SK-N-SH (cell line): ENCODE results near the gene E4F1. TPM values are rescaled to one million over a fixed set of nuclear protein-coding genes. Genes with fewer than 3 reads are reported as not detected.

Experiments
- CTCF ChIA-PET: fragments of 300-600, 350-600 bp; formaldehyde crosslinking; extraction: SDS; loops from one replicate; lab custom pipeline; 2021; lab: Yijun Ruan, JAX
- POLR2A ChIA-PET: fragments of 350-600 bp; sonication (Branson Sonifier 250); formaldehyde crosslinking; extraction: SDS; loops from one replicate; lab custom pipeline; 2020; ENCODE audit warnings: antibody characterized with exemption, inconsistent platforms; lab: Yijun Ruan, JAX
- DNase-seq: peaks from one replicate; pipeline ENCODE4 v3.0.0; 2012
- H2AFZ ChIP-seq: fragments of 200-600 bp; sonication (generic); 2 replicates; pipeline ENCODE4 v1.8.1; 2016; ENCODE audit warnings: antibody characterized with exemption, mild to moderate bottlenecking, low read depth
- H3F3A ChIP-seq: fragments of 200-600 bp; sonication (generic); replicated peaks from 2 replicates; pipeline ENCODE3; 2016; ENCODE audit warnings: antibody characterized with exemption, mild to moderate bottlenecking; ENCODE audit not compliant: insufficient read depth
- H3K27ac ChIP-seq, 2 experiments: fragments of 200-500 bp in 1 of 2; fragments of 200-600 bp in 1 of 2; sonication (Bioruptor generic) in 1 of 2; sonication (generic), shearing (Covaris generic) in 1 of 2; 2 replicates each; pipeline versions ENCODE4 v1.5.1 to v1.6.1; 2014 to 2016; ENCODE audit warnings: low read depth in 2 of 2, inconsistent platforms in 1 of 2, low read length in 1 of 2, mild to moderate bottlenecking in 1 of 2, mixed read lengths in 1 of 2
- H3K27me3 ChIP-seq: fragments of 200-600 bp; sonication (generic), shearing (Covaris generic); 2 replicates; pipeline ENCODE4 v1.6.1; 2016; ENCODE audit warnings: mixed run types; ENCODE audit not compliant: insufficient read depth
- H3K36me3 ChIP-seq, 2 experiments: fragments of 200-500 bp in 1 of 2; fragments of 200-600 bp in 1 of 2; sonication (Bioruptor generic) in 1 of 2; sonication (generic) in 1 of 2; replicated peaks in 1 of 2; 2 replicates each; pipeline versions ENCODE3 to v1.5.1; 2014 to 2016; ENCODE audit warnings: low read length in 1 of 2, mild to moderate bottlenecking in 1 of 2; ENCODE audit not compliant: insufficient read depth in 2 of 2, control insufficient read depth in 1 of 2
- H3K4me1 ChIP-seq, 2 experiments: fragments of 200-500 bp in 1 of 2; fragments of 200-600 bp in 1 of 2; sonication (Bioruptor generic) in 1 of 2; sonication (generic), shearing (Covaris generic) in 1 of 2; 2 replicates each; pipeline versions ENCODE4 v1.5.1 to v1.6.1; 2014 to 2016; ENCODE audit warnings: low read depth in 1 of 2, low read length in 1 of 2, mixed run types in 1 of 2; ENCODE audit not compliant: insufficient read depth in 2 of 2, control insufficient read depth in 1 of 2
- H3K4me2 ChIP-seq: fragments of 200-600 bp; sonication (generic), shearing (Covaris generic); 2 replicates; pipeline ENCODE4 v1.6.1; 2017; ENCODE audit warnings: mixed run types
- H3K4me3 ChIP-seq, 2 experiments: fragments of 200-500 bp in 1 of 2; fragments of 200-600 bp in 1 of 2; sonication (Bioruptor generic) in 1 of 2; sonication (generic), shearing (Covaris generic) in 1 of 2; 2 replicates each; pipeline versions ENCODE4 v1.5.1 to v1.8.1; 2014 to 2016; ENCODE audit warnings: low read depth in 2 of 2, inconsistent platforms in 1 of 2, low read length in 1 of 2, mild to moderate bottlenecking in 1 of 2, mixed read lengths in 1 of 2, moderate library complexity in 1 of 2
- H3K79me2 ChIP-seq: fragments of 200-600 bp; sonication (generic); 2 replicates; pipeline ENCODE4 v1.8.1; 2017; ENCODE audit warnings: mild to moderate bottlenecking; ENCODE audit not compliant: insufficient read depth
- H3K9ac ChIP-seq: fragments of 200-600 bp; sonication (generic); 2 replicates; pipeline ENCODE4 v1.6.1; 2017; ENCODE audit warnings: mixed run types
- H3K9me2 ChIP-seq: fragments of 200-600 bp; sonication (generic); 2 replicates; pipeline ENCODE4 v1.6.1; 2017; ENCODE audit warnings: mixed run types
- H3K9me3 ChIP-seq: fragments of 200-600 bp; sonication (generic); 2 replicates; pipeline ENCODE4 v1.6.1; 2017; ENCODE audit warnings: mixed run types, mild to moderate bottlenecking, moderate library complexity
- H4K20me1 ChIP-seq: fragments of 200-600 bp; sonication (generic); 2 replicates; pipeline ENCODE4 v1.6.1; 2017; ENCODE audit warnings: mild to moderate bottlenecking, mixed run types; ENCODE audit not compliant: insufficient read depth
- ELF1 ChIP-seq: IDR thresholded peaks from 2 replicates; pipeline ENCODE4 v1.4.0; 2012
- EZH2phosphoT487 ChIP-seq: fragments of 200-600 bp; sonication (generic); IDR thresholded peaks from 2 replicates; pipeline ENCODE4 v1.6.1; 2017; ENCODE audit warnings: low read depth, mixed run types, mild to moderate bottlenecking, antibody characterized with exemption, moderate library complexity, borderline replicate concordance
- FOSL2 ChIP-seq: IDR thresholded peaks from 2 replicates; pipeline ENCODE4 v1.4.0; 2012; ENCODE audit warnings: low read depth, mild to moderate bottlenecking, moderate library complexity, borderline replicate concordance
- JUND ChIP-seq: IDR thresholded peaks from 2 replicates; pipeline ENCODE4 v1.4.0; 2012
- MEF2A ChIP-seq: IDR thresholded peaks from 2 replicates; pipeline ENCODE4 v1.4.0; 2012; ENCODE audit warnings: low read depth, borderline replicate concordance
- MXI1 ChIP-seq: IDR thresholded peaks from 2 replicates; pipeline ENCODE4 v1.6.1; 2012; ENCODE audit warnings: mild to moderate bottlenecking, low read depth, low read length, improper control_type of control experiment
- NFIC ChIP-seq: IDR thresholded peaks from 2 replicates; pipeline ENCODE4 v1.4.0; 2012; ENCODE audit warnings: borderline replicate concordance
- POLR2AphosphoS5 ChIP-seq: IDR thresholded peaks from 2 replicates; pipeline ENCODE4 v1.6.1; 2012; ENCODE audit warnings: low read depth, low read length
- RAD21 ChIP-seq: IDR thresholded peaks from 2 replicates; pipeline ENCODE4 v1.6.1; 2012; ENCODE audit warnings: mild to moderate bottlenecking, low read length
- RCOR1 ChIP-seq: fragments of 150-350 bp; IDR thresholded peaks from 2 replicates; pipeline ENCODE4 v1.6.1; 2017; ENCODE audit warnings: antibody characterized with exemption, low read length
- SIN3A ChIP-seq: IDR thresholded peaks from 2 replicates; pipeline ENCODE4 v1.6.1; 2012; ENCODE audit warnings: low read depth, mild to moderate bottlenecking, low read length, moderate library complexity, borderline replicate concordance
- SMC3 ChIP-seq: IDR thresholded peaks from 2 replicates; pipeline ENCODE4 v1.6.1; 2012; ENCODE audit warnings: low read depth, low read length, improper control_type of control experiment
- YY1 ChIP-seq: IDR thresholded peaks from 2 replicates; pipeline ENCODE4 v1.4.0; 2012; ENCODE audit warnings: low read depth, mild to moderate bottlenecking
- WGBS: methylation state at CpG from one replicate; pipeline ENCODE4 v1.1.6; 2017; ENCODE audit warnings: low lambda C conversion rate; 5-methylcytosine and 5-hydroxymethylcytosine counted together
- polyA plus RNA-seq, 3 experiments: library from polyadenylated mRNA; depleted of rRNA; stranded (reverse); fragments of >200 nt; gene quantifications; 2 replicates each; pipeline ENCODE4 v1.2.3, GENCODE V29; 2012
- TF ChIP-seq, protein P1 (sequence below): fragments of 150-350 bp; IDR thresholded peaks from 2 replicates; pipeline ENCODE4 v1.6.1; 2017; ENCODE audit warnings: antibody characterized with exemption, low read length, low read depth, borderline replicate concordance
- TF ChIP-seq, protein P2 (sequence below): IDR thresholded peaks from 2 replicates; pipeline ENCODE4 v1.4.0; 2012; ENCODE audit warnings: low read depth, borderline replicate concordance
- TF ChIP-seq, protein P3 (sequence below): fragments of 200-600 bp; sonication (generic); IDR thresholded peaks from 2 replicates; pipeline ENCODE4 v1.6.1; 2017; ENCODE audit warnings: antibody characterized with exemption, mild to moderate bottlenecking, moderate library complexity
- TF ChIP-seq, protein P4 (sequence below): IDR thresholded peaks from 2 replicates; pipeline ENCODE4 v1.6.1; 2012; ENCODE audit warnings: mild to moderate bottlenecking, low read depth, low read length, moderate library complexity
- TF ChIP-seq, protein P5 (sequence below): IDR thresholded peaks from 2 replicates; pipeline ENCODE4 v1.4.0; 2012; ENCODE audit warnings: low read depth, borderline replicate concordance

The E4F1 gene
- polyA plus RNA-seq, 1 of the 3 experiments (the other 2 are of a cell fraction), result 33.0 TPM

DNA sequence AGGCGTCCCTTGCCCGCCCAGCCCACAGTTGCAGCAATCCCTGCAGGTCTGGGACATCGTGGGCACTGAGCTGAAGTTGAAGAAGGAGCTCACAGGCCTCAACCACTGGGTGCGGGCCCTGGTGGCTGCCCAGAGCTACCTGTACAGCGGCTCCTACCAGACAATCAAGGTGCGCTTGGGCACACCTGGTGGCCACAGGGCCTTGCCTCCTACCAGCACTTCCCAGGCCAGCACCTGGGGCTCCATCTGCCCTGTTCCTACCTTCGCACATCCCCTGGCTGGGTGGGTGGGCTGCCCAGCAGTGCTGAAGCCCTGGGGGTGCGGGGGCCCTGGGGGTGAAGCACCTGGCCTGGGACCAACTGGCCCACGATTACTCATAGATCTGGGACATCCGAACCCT, 47.9 kb upstream of the E4F1 start (continued):
- TF ChIP-seq, protein P1, sequence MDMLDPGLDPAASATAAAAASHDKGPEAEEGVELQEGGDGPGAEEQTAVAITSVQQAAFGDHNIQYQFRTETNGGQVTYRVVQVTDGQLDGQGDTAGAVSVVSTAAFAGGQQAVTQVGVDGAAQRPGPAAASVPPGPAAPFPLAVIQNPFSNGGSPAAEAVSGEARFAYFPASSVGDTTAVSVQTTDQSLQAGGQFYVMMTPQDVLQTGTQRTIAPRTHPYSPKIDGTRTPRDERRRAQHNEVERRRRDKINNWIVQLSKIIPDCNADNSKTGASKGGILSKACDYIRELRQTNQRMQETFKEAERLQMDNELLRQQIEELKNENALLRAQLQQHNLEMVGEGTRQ, result no peak
- TF ChIP-seq, protein P2, sequence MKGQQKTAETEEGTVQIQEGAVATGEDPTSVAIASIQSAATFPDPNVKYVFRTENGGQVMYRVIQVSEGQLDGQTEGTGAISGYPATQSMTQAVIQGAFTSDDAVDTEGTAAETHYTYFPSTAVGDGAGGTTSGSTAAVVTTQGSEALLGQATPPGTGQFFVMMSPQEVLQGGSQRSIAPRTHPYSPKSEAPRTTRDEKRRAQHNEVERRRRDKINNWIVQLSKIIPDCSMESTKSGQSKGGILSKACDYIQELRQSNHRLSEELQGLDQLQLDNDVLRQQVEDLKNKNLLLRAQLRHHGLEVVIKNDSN, result no peak
- no peak for TF ChIP-seq YY1

DNA sequence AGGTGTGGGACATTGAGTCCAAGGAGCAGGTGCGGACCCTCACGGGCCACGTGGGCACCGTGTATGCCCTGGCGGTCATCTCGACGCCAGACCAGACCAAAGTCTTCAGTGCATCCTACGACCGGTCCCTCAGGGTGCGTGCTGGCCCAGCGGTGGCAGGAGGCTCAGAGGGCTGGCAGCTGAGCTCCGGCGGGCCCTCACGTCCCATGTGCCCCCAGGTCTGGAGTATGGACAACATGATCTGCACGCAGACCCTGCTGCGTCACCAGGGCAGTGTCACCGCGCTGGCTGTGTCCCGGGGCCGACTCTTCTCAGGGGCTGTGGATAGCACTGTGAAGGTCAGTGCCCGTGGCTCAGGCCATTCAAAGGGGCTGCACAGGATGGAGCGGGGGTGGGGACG, 47.3 kb upstream of the E4F1 start:
- no peaks in the 10 kb centered on the region for H3F3A ChIP-seq
- CTCF ChIA-PET, result no interaction called here
- H3K9me3 ChIP-seq, result no peaks in the 10 kb centered on the region
- H3K9ac ChIP-seq, result no peak overlapping the region
- H3K4me1 ChIP-seq, result no peaks in the 10 kb centered on the region
- H3K79me2 ChIP-seq, result no peaks in the 10 kb centered on the region
- no peak overlapping the region for H3K4me3 ChIP-seq
- WGBS, result 95% methylated on average over 20 of the region's 23 CpGs
- H2AFZ ChIP-seq, result no peak overlapping the region
- POLR2A ChIA-PET, result no interaction called here
- TF ChIP-seq POLR2AphosphoS5 (no peak), ELF1 (no peak), MEF2A (no peak), NFIC (no peak), RAD21 (no peak), EZH2phosphoT487 (no peak), FOSL2 (no peak), RCOR1 (no peak), MXI1 (no peak), JUND (no peak), SMC3 (no peak), SIN3A (no peak)
- TF ChIP-seq, protein P3, sequence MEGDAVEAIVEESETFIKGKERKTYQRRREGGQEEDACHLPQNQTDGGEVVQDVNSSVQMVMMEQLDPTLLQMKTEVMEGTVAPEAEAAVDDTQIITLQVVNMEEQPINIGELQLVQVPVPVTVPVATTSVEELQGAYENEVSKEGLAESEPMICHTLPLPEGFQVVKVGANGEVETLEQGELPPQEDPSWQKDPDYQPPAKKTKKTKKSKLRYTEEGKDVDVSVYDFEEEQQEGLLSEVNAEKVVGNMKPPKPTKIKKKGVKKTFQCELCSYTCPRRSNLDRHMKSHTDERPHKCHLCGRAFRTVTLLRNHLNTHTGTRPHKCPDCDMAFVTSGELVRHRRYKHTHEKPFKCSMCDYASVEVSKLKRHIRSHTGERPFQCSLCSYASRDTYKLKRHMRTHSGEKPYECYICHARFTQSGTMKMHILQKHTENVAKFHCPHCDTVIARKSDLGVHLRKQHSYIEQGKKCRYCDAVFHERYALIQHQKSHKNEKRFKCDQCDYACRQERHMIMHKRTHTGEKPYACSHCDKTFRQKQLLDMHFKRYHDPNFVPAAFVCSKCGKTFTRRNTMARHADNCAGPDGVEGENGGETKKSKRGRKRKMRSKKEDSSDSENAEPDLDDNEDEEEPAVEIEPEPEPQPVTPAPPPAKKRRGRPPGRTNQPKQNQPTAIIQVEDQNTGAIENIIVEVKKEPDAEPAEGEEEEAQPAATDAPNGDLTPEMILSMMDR, result no peak
- TF ChIP-seq, protein P4, sequence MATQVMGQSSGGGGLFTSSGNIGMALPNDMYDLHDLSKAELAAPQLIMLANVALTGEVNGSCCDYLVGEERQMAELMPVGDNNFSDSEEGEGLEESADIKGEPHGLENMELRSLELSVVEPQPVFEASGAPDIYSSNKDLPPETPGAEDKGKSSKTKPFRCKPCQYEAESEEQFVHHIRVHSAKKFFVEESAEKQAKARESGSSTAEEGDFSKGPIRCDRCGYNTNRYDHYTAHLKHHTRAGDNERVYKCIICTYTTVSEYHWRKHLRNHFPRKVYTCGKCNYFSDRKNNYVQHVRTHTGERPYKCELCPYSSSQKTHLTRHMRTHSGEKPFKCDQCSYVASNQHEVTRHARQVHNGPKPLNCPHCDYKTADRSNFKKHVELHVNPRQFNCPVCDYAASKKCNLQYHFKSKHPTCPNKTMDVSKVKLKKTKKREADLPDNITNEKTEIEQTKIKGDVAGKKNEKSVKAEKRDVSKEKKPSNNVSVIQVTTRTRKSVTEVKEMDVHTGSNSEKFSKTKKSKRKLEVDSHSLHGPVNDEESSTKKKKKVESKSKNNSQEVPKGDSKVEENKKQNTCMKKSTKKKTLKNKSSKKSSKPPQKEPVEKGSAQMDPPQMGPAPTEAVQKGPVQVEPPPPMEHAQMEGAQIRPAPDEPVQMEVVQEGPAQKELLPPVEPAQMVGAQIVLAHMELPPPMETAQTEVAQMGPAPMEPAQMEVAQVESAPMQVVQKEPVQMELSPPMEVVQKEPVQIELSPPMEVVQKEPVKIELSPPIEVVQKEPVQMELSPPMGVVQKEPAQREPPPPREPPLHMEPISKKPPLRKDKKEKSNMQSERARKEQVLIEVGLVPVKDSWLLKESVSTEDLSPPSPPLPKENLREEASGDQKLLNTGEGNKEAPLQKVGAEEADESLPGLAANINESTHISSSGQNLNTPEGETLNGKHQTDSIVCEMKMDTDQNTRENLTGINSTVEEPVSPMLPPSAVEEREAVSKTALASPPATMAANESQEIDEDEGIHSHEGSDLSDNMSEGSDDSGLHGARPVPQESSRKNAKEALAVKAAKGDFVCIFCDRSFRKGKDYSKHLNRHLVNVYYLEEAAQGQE, result no peak
- TF ChIP-seq, protein P5, sequence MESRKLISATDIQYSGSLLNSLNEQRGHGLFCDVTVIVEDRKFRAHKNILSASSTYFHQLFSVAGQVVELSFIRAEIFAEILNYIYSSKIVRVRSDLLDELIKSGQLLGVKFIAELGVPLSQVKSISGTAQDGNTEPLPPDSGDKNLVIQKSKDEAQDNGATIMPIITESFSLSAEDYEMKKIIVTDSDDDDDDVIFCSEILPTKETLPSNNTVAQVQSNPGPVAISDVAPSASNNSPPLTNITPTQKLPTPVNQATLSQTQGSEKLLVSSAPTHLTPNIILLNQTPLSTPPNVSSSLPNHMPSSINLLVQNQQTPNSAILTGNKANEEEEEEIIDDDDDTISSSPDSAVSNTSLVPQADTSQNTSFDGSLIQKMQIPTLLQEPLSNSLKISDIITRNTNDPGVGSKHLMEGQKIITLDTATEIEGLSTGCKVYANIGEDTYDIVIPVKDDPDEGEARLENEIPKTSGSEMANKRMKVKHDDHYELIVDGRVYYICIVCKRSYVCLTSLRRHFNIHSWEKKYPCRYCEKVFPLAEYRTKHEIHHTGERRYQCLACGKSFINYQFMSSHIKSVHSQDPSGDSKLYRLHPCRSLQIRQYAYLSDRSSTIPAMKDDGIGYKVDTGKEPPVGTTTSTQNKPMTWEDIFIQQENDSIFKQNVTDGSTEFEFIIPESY, result no peak
- TF ChIP-seq, protein P2, result no peak
- TF ChIP-seq, all 33 proteins: peak for 0
- no peaks in the 10 kb centered on the region for H3K9me2 ChIP-seq
- no peak for DNase-seq
- H3K36me3 ChIP-seq, result peaks cover 0 to 59% of the 10 kb centered on the region in 2 experiments
- no peak overlapping the region for H3K4me2 ChIP-seq
- no peaks in the 10 kb centered on the region for H4K20me1 ChIP-seq
- H3K27me3 ChIP-seq, result no peaks in the 10 kb centered on the region
- no peak overlapping the region for H3K27ac ChIP-seq
